NCI-H146 treated with DMSO at 0.1 percent for 48 hours (cell line): Measurements from ENCODE around the gene ZNF560.
"Not testable (repeated sequence)": the region's sequence is repeated elsewhere in the genome, so short reads cannot be mapped to it uniquely, and the experiment has no call there.

Experiments used
- DNase-seq: peaks from one replicate; lab custom pipeline; 2025; ENCODE audit not compliant: unreplicated experiment; lab: John Stamatoyannopoulos, UW

Gene ZNF560

DNA sequence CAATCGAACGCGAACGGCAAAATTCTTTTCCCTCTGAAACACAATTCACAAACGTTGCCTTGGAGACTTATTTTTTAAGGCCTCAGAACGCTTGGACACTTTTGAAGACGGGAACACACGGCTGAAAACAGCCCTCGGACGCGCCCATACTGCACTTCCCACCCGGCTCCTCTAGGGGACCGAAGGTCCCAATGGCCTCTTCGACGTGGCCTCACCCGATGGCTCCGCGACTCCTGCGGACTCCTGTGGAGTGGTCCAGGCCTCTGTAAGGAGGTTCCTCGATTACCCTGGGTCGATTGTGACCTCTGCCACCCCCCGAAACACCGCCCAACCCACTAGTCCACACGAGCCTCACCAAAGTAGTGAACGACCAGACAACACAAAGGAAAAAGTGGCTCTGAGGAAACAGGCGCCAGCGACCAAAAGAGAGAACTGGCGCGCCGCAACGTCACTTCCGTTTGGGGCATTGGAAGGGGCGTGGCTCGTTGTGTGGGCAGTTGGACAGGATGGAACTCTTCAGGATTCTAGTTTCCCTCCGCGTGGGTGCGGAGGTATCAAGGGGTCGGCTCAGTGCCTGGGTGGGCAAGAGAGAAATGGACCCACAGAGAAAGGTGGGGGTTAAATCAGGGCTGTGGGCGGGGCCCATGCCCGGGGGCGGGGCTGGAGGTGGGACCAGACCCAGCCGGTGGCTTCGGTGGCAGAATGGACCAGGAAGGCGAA lies at the start of gene ZNF560:
Gene ZNF560 (minus strand): TSS at position 434 of the 720 bp plus-strand sequence. CDS start 23,303 bp downstream, outside the sequence.
- DNase-seq, result no peak

DNA sequence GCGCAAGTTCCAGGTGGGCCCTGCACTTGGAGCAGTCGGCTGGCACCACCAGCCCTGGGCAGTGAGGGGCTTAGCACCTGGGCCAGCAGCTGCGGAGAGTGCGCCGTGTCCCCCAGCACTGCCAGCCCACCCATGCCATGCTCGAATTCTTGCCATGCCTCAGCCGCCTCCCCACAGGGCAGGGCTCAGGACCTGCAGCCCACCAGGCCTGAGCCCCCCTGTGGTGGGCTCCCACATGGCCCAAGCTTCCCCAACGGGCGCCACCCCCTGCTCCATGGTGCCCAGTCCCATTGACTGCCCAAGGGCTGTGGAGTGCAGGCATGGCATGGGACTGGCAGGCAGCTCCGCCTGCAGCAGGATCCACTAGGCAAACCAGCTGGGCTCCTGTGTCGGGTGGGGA lies 49.5 kb upstream of the ZNF560 start:
- DNase-seq, result no peak

DNA sequence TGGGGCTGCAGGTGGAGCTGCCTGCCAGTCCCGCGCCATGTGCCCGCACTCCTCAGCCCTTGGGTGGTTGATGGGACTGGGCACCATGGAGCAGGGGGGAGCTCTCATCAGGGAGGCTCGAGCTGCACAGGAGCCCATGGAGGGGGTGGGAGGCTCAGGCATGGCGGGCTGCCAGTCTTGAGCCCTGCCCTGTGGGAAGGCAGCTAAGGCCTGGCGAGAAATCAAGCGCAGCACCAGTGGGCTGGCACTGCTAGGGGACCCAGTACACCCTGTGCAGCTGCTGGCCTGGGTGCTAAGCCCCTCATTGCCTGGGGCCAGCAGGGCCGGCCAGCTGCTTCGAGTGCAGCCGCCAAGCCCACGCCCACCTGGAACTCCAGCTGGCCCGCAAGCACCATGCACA lies 42.9 kb upstream of the ZNF560 start:
- not testable (repeated sequence) for DNase-seq

DNA sequence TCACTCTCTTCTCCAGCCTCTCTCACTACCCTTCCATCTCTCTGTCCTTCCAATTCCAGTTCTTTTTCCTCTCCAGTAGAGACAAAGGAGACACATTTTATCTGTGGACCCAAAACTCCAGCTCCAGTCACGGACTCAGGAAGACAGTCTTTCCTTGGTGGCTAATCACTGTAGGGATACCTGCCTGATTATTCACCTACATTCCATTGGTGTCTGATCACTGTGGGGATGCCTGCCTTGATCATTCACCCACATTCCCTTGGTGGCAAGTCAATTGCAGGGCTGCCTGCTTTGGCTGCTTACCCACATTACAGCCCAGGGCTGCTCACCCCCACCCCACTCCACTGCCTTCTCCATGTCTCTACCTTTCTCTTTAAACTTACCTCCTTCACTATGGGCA lies 41.5 kb upstream of the ZNF560 start:
- not testable (repeated sequence) for DNase-seq

DNA sequence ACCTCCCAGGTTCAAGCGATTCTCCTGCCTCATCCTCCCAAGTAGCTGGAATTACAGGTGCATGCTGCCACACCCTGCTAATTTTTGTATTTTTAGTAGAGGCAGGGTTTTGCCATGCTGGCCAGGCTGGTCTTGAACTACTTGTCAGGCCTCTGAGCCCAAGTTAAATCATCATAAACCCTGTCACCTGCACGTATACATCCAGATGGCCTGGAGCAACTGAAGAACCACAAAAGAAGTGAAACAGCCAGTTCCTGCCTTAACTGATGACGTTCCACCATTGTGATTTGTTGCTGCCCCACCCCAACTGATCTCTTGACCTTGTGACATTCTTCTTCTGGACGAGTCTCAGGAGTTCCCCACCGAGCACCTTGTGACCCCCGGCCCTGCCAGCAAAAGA lies 40.8 kb upstream of the ZNF560 start:
- not testable (repeated sequence) for DNase-seq

DNA sequence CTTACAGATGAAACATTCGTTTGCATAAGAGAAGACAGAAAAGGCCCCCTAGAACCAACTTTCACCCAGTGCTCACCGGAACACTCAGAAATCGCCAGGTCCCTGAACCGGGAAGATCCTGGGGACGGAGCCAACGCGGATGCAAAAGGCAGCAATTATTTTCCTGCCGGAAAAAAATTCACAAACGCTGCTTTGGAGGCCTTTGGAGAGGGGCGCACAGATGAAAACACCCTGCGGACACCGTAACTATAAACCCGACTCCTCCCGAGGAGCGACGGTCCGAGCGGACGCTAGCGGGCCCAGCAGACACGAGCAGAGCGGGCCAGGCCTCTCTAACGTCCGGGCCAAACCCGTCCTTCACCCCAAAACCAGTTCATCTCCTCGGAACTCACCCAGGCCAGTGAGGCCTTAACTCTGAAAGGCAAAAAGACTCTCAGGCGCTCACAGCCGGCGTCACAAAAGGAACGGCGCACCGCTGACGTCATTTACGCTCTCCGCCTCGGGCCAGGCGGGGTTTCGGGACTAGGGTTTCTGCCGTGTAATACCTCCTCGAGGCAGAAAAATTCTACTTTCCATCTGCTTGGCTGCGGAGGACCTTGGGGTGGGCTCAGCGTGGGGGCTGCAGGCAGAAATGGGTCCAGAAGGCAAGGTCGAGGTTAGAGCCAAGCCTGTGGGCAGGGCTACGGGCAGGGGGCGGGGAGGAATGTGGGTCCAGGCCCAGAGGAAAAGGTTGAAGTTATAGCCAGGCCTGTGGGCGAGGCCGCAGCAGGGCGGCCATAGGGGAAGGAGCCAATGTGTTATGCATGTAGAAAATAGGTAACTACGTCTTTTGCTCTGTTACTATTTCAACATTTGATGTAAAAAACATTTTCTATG lies 40.0 kb upstream of the ZNF560 start, which contains the start of gene ZNF426:
Gene ZNF426 (minus strand): TSS at position 463 of the 876 bp plus-strand sequence. CDS start 2,413 bp downstream, outside the sequence.
- peak; percentile 34 for DNase-seq

DNA sequence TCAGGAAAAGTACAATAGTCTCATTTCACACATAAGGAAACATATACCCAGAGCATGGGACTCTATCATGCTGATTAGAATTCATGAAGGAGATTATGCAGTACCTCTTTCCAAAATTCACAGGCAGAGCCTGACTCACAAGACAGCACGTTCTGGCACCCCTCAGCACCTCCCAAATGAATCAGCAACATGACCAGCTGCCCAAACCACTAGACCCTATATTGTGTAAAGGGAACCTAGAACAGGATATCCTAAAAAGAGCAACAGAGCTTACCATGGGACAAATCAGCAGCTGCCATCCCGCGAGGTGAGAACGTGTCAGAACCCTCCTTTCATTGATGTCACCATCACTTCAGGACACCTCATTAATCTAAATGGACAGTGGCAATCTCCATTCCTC lies 37.5 kb upstream of the ZNF560 start:
- DNase-seq, result no peak

DNA sequence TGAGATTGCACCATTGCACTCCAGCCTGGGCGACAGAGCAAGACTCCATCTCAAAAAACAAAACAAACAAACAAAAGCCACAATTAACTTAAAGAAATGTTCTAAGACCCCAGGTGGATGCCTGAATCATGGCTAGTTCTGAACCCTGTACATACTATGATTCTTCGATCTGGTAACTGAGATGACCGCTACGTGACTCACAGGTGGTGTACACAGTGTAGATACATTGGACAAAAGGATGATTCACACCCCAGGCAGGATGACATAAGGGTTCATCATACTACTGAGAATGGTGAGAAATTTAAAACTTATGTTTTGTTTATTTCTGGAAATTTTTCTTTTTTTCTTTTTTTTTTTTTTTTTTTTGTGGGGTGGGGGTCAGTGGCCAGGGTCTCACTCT lies 33.5 kb upstream of the ZNF560 start:
- DNase-seq, result no peak

DNA sequence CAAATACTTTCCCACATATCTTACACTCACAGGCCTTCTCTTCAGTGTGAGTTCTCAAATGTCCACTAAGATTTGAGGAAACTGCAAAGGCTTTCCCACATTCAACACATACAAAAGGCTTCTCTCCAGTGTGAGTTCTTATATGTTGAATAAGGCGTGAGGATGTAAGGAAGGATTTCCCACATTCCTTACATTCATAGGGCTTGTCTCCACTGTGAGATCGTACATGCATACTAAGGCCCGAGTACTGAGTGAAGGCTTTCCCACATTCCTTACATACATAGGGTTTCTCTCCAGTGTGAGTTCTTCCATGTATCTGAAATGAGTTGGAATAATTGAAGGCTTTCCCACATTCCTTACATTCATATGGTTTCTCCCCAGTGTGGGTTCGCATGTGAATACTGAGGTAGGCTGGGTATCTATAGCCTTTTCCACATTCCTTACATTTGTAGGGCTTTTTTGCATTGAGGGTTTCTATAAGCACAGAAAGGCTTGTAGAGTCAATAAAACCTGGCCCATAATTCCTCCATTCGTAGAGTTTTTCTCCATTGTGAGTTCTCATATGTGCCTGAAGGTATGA lies 30.4 kb upstream of the ZNF560 start:
- DNase-seq, result no peak

DNA sequence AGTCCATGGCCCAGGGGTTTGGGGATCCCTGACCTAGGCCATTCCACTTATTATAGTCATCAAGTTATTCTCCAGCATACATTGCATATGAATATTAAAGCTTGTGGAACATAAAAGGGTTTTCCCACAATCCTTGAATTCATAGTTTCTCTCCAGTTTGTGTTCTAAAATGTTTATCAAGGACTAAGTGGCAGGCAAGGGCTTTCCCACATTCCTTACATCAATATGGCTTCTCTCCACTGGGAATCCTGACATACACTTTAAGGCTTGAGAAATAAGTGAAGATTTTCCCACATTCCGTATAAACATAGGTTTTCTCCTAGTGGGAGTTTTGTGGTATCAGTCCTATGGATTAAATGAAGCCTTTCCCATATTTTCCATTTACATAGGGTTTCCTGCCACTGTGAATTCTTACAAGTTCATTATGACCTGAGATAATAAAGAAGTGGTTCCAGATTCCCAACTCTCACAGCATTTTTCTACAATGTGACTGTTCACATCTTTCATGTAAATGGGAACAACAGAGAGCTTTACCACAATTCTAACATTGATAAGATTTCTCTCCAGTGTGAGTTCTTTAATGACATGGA lies 25.6 kb upstream of the ZNF560 start:
- no peak for DNase-seq

DNA sequence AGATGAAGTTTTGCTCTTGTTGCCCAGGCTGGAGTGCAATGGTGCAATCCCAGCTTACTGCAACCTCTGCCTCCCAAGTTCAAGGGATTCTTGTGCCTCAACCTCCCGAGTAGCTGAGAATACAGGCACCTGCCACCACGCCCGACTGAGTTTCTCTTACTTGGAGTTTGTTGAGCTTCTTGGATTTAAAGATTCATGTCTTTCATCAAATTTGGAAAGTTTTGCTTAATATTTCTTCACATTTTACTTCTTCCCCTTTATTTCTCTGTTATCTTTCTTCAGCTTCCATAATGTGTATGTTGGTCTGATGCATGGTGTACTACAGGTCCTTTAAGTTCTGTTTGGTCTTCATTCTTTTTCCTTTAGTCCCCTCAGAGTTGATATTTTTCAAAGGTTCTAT lies 8.9 kb upstream of the ZNF560 start:
- DNase-seq, result no peak

DNA sequence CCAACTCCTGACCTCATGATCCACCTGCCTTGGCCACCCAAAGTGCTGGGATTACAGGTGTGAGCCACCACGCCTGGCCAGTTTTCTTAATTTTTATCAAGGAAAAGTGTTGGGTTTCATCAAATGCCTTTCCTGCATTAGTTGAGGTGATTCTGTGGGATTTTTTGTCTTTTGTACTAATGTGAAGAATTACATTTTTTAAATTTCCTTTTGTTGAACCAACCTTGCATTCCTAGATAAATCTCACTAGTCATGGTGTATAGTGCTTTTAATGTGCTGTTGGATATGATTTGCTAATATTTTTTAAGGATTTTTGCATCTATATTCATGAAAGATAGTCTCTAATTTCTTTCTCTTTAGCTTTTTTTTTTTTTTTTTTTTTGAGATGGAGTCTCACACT lies 2.4 kb upstream of the ZNF560 start:
- DNase-seq, result no peak

DNA sequence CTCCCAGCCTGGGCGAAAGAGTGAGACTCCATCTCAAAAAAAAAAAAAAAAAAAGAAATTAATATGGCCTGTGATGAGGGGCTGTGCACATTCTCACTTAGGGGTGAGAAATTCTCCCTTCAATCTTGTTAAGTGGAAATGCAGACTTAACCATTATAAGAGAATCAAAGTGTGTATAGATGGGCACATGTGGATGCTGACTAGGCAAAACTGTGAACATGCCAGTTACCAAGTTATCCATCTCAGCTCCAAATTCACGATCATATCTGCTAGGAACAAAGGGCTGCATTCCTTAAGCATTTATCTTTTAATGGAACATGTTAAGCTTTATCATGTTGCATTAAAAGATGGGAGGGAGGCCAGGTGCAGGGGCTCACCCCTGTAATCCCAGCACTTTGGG lies 4.3 kb downstream of the ZNF560 start:
- DNase-seq, result no peak

DNA sequence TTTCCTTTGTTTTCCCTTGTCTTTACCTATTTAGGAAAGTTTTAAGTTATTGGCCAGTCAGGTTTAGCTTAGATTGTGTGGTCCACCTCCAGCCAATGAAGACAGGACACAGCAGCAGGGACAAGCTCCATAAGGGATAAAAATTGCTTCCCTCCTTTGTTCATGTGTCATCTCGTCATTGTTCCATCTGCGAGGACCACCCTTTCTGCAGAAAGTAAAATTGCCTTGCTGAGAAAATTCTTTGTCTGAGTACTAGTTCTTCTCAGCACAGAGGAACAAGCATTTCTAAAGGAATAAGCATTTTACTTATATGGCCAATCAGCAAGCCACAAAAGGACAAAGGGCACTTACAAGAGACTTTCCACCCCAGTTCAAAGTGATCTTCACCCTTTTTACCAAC lies 11.4 kb downstream of the ZNF560 start:
- DNase-seq, result no peak

DNA sequence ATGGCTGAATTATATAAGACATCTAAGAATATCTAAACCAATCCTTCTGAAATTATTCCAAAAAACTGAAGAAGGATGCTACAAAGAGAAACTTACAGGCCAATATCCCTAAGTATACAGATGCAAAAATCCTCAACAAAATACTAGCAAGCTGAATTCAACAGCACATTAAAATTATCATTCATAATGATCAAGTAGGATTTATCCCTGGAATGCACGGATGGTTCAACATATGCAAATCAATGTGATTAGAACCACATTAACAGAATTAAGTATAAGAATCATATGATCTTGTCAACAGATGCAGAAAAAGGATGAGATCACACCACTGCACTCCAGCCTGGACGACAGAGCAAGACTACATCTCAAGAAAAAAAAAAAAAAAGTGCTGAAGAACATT lies 13.3 kb downstream of the ZNF560 start:
- no peak for DNase-seq

DNA sequence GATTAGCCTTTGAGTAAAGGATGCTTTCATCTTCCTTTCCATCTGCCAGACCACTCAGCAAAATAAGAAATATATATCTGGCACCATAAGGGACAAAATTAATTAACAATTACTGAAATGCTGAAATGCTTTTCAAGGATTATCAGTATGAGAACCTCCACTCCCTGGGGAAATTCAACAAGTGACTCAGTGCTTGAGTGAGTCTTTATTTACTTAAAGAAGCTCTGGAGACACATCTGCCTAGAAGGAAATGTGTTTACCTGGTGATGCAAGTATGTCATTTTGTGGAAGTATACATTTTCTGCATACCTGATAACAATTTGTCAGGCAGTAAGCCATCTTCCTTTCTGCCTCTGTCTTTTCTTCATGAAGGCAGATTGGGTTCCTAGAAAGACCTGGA lies 23.4 kb downstream of the ZNF560 start:
- DNase-seq, result no peak

DNA sequence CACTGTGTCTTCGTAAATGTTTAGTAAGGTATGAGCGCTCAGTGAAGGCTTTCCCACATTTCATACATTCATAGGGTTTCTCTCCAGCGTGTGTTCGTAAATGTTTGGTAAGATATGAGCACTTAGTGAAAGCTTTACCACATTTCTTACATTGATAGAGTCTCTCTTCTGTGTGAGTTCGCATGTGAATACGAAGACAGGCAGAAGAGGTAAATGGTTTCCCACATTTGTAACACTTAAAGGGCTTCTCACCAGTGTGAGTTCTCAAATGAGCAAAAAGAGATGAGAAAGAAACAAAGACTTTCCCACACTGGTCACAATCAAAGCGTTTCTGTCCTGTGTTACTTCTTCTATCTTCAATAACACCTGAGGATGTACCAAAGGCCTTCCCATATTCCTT lies 31.3 kb downstream of the ZNF560 start:
- no peak for DNase-seq

DNA sequence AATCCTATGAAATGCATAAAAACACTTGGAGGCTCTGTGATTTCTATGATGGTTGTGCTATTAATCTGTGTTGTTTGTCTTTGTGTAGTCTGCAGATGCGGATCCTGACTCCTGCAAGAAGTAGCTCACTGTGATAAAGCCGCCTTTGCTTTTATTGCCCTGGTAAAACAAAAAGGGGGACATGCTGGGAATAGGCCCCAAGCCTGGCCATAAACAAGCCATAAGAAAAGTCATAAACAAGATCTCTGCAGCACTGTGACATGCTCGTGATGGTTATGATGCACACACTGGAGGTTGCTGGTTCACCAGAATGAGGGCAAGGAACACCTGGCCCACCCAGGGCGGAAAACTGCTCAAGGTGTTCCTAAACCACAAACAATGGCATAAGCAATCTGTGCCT lies 36.5 kb downstream of the ZNF560 start:
- DNase-seq, result no peak

DNA sequence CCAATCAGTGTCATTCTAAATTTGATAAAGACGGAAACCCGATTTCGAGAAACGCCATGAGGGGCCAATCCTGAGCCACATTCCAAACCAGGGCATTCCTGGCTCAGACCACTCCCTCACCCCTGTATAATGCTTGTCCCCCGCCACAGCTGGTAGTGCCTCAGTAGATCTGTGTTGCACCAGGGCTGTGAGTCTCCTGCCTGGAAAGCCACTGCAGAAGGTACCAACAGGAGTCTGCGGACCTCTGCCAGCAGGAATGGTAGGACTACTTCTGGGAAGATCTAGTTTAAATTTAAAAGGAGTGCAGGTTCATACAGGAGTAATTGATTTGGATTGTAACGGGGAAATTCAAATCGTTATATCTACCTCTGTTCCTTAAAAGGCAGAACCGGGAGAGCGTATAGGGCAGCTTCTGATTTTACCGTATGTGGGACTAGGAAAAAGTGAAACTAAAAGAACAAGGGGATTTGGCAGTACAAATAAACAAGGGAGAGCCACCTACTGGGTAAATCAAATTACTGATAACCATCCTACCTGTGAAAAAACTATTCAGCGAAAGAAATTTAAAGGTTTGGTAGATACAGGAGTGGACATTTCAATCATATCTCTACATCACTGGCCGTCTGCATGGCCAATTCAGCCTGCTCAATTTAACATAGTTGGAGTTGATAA lies 42.3 kb downstream of the ZNF560 start:
- DNase-seq, result no peak

DNA sequence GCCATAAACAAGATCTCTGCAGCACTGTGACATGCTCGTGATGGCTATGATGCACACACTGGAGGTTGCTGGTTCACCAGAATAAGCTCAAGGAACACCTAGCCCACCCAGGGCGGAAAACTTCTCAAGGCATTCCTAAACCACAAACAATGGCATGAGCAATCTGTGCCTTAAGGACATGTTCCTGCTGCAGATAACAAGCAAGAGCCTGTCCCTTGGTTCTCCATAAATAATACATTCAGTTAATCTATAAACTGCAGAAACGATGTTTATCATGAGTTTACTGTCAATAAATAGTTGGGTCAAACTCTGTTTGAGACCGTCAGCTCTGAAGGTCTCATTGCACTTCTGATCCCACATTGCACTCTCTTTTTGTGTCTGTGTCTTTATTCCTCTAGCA lies 44.5 kb downstream of the ZNF560 start:
- no peak for DNase-seq

DNA sequence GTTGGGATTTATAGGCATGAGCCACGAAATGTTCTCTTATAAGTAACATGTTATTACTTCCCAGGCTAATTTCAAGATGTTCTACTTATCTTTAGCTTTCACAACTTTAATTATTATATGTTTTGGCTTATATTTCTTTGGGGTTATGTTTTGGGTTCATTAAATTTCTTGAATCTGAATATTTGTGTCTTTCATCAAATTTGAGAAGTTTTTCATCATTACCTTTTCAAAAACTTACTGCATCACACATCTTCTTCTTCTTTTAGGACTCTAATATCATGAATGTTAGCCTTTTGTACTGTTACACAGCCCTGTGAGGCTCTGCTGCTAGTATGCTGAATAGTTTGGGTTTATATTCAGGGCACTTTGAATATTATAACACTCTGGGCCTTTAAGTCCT lies 53.4 kb downstream of the ZNF560 start:
- DNase-seq, result no peak
